Measurements from ENCODE around the gene CD63. TPM values are rescaled to one million over a fixed set of nuclear protein-coding genes. Genes with fewer than 3 reads are reported as not detected.

CD63 gene
- total RNA-seq, 1 experiment from 2014 or later = 880 TPM

DNA sequence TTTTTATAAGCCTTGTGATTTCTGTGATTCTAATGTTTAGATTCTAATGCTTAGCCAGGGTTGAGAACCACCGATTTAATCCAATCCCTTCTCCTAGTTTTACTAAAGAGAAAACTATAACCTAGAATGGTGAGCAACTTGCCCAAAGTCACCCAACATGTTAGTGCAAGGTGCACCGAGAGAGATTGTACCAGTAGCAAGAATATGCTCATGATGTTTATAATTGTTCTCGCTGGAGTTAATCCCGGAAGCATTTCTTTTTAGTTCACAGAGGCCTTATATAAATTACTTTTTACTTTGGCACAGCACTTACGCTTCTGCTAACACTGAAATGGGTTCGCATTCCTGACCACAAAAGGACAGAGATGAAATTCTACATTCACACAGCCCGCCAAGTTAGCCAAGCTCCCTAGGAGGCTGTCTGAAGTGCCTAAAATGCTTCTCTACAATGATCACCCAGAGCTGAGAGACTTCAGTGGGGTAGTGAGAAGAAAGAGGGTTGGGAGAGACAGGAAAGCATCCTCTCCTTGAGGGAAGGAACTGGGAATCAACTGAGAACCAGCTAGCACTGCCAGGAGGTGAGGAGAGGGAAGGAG lies 13.5 kb downstream of the CD63 start:
- Mint-ChIP-seq H3K4me3 (ENCODE audit: low read depth, unreplicated experiment) (peak overlapping the region; percentile 86), H3K4me1 (ENCODE audit: low read depth, unreplicated experiment) (peaks cover 44% of the 10 kb centered on the region)

DNA sequence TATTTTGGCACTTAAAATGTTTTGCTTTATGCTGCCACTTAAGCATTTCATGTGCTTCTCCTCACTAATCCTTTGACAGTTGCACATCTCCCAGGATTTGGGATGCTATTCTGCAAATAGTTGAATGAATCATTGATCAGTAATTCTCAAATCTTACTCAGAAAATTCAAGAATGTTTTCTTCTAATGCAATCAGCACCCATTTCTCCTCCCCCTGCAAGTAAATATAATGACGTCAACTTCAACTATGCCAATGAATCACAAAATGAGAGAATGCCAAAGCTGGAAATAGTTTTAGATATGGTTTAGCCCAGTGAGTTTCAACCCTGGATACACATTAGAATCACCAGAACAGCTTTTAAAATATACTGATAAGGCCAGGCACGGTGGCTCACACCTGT lies 15.1 kb downstream of the CD63 start:
- no peak for DNase-seq
- Mint-ChIP-seq H3K4me3 (ENCODE audit: low read depth, unreplicated experiment) (no peak overlapping the region), H3K9me3 (ENCODE audit: low read depth, unreplicated experiment) (no peaks in the 10 kb centered on the region), H3K27ac (ENCODE audit: unreplicated experiment) (no peak overlapping the region), H3K36me3 (ENCODE audit: insufficient read depth, unreplicated experiment) (peaks cover 24% of the 10 kb centered on the region), H3K4me1 (ENCODE audit: low read depth, unreplicated experiment) (peaks cover 37% of the 10 kb centered on the region), H3K27me3 (ENCODE audit: unreplicated experiment) (peaks cover 46% of the 10 kb centered on the region)
- intact Hi-C loops (cut with micrococcal nuclease; ENCODE audit: unreplicated experiment) = no loop called here
- TF ChIP-seq, protein P1, sequence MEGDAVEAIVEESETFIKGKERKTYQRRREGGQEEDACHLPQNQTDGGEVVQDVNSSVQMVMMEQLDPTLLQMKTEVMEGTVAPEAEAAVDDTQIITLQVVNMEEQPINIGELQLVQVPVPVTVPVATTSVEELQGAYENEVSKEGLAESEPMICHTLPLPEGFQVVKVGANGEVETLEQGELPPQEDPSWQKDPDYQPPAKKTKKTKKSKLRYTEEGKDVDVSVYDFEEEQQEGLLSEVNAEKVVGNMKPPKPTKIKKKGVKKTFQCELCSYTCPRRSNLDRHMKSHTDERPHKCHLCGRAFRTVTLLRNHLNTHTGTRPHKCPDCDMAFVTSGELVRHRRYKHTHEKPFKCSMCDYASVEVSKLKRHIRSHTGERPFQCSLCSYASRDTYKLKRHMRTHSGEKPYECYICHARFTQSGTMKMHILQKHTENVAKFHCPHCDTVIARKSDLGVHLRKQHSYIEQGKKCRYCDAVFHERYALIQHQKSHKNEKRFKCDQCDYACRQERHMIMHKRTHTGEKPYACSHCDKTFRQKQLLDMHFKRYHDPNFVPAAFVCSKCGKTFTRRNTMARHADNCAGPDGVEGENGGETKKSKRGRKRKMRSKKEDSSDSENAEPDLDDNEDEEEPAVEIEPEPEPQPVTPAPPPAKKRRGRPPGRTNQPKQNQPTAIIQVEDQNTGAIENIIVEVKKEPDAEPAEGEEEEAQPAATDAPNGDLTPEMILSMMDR (IDR thresholded peaks at IDR 0.05; ENCODE audit: unreplicated experiment) = no peak
- BruUV-seq (replicated peaks) = no TSS peak
- CTCF ChIA-PET = interaction anchor here (0.6 to 1.2 kb wide), 3 partner anchors 25 to 1448 kb away, joined by 3 read pairs; a partner anchor contains a TSS

More for the DNA sequence above, 13.5 kb downstream of the CD63 start:
- intact Hi-C loops (cut with micrococcal nuclease; ENCODE audit: unreplicated experiment) = no loop called here
- Mint-ChIP-seq H3K36me3 (ENCODE audit: insufficient read depth, unreplicated experiment) (peaks cover 30% of the 10 kb centered on the region), H3K9me3 (ENCODE audit: low read depth, unreplicated experiment) (no peaks in the 10 kb centered on the region), H3K27ac (ENCODE audit: unreplicated experiment) (peak overlapping the region; percentile 97), H3K27me3 (ENCODE audit: unreplicated experiment) (peaks cover 31% of the 10 kb centered on the region)
- CTCF ChIA-PET = interaction anchor here (0.7 to 3.7 kb wide), 5 partner anchors 9 to 1397 kb away, joined by 3 to 27 read pairs (median 3); partner anchors contain the start of gene ORMDL2
- TF ChIP-seq, protein P1 (IDR thresholded peaks at IDR 0.05; ENCODE audit: unreplicated experiment) = no peak
- DNase-seq = no peak
- BruUV-seq (replicated peaks) = TSS peak; percentile 80

DNA sequence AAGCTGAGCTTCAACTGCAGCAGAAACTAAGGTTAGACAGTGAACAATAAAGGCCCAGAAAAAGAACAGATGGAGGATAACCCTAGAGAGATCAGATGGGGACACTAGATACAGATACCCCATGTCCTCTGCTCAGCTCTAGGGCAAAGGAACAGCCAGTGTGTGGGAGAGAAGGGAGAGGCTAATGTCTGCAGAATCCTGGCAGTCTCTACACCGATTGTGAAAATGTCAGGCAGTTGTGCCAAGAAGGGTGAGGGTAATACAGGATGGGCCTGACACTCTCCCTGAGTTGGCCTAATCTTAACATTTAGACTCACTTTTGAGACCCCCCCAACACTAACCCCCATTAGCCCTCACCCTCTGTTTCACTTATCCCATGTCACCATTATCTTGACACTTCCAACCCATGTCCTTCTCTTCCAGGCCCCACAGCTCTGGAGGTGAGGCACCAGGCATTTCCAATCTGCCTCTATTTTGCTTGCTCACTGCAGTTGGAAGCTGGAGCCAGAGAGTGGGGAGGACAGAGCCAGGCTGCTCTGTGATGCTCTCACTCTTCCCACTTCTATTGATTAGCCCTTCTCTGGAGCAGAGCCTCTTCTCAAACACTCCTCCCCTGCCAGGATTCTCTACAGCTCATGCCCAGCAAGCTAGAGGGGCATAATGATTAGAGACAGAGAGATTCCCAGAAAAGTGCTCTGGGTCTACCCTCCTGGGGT lies 16.0 kb downstream of the CD63 start:
- intact Hi-C loops (cut with micrococcal nuclease; ENCODE audit: unreplicated experiment) = no loop called here
- no peak overlapping the region for H3K27ac Mint-ChIP-seq (ENCODE audit: unreplicated experiment)
- no TSS peak for BruUV-seq (replicated peaks)
- H3K36me3 Mint-ChIP-seq (ENCODE audit: insufficient read depth, unreplicated experiment) = peaks cover 29% of the 10 kb centered on the region
- no peak for DNase-seq
- peaks cover 37% of the 10 kb centered on the region for H3K4me1 Mint-ChIP-seq (ENCODE audit: low read depth, unreplicated experiment)
- H3K27me3 Mint-ChIP-seq (ENCODE audit: unreplicated experiment) = peaks cover 55% of the 10 kb centered on the region
- no peaks in the 10 kb centered on the region for H3K9me3 Mint-ChIP-seq (ENCODE audit: low read depth, unreplicated experiment)
- CTCF ChIA-PET = interaction anchor here (0.6 to 1.2 kb wide), 5 partner anchors 26 to 313 kb away, joined by 3 to 6 read pairs (median 3); a partner anchor contains a TSS
- TF ChIP-seq, protein P1 (IDR thresholded peaks at IDR 0.05; ENCODE audit: unreplicated experiment) = no peak
- no peak overlapping the region for H3K4me3 Mint-ChIP-seq (ENCODE audit: low read depth, unreplicated experiment)

DNA sequence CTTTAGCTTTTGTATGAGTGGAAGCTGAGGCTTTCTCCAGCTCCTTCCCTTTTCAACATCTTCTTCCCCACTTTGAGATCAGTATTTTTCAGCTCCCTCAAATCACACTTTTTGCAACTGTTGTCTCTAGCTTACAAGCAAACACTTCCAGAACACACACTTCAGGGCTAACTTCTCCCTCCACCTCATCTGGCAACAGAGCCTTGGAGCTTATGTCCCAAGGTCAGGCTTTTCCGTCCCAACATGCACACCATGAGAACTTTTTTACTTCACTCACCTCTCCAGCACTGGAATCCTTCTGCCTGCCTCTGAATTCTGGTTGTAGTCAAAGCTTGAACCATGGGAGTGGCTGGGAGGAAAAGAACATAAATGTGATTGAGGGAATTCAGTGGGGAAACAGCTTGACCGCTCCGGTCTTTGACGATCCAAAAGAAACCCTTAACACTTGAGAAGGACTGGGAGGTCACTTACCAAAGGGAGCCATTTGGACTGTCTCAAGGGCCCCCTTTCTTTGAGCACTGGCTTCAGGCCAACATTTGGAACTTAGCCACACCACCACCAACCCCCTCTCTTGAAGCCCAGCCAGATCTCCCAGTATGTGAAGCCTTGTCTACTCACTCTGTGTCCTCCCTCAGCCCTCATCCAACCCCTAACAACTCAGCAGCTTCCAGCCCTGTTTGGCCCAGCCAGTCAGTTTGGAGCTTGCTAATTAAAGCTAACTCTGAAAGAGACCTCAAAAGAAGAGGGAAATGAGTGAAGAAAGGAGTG lies 16.8 kb downstream of the CD63 start:
- Mint-ChIP-seq H3K27me3 (ENCODE audit: unreplicated experiment) (peaks cover 64% of the 10 kb centered on the region), H3K27ac (ENCODE audit: unreplicated experiment) (no peak overlapping the region), H3K9me3 (ENCODE audit: low read depth, unreplicated experiment) (no peaks in the 10 kb centered on the region), H3K4me3 (ENCODE audit: low read depth, unreplicated experiment) (no peak overlapping the region), H3K4me1 (ENCODE audit: low read depth, unreplicated experiment) (peaks cover 35% of the 10 kb centered on the region), H3K36me3 (ENCODE audit: insufficient read depth, unreplicated experiment) (peaks cover 25% of the 10 kb centered on the region)
- TF ChIP-seq, protein P1 (IDR thresholded peaks at IDR 0.05; ENCODE audit: unreplicated experiment) = no peak
- intact Hi-C loops (cut with micrococcal nuclease; ENCODE audit: unreplicated experiment) = no loop called here
- no TSS peak for BruUV-seq (replicated peaks)
- no peak for DNase-seq
- CTCF ChIA-PET = interaction anchor here (0.5 to 1.5 kb wide), 3 partner anchors 17 to 30 kb away, joined by 3 to 5 read pairs (median 4); partner anchors contain the start of gene CD63
